Duodenal mucosa (tissue), 2 donors: Measurements from ENCODE around the gene HMX3.
"Not testable (repeated sequence)": the region's sequence is repeated elsewhere in the genome, so short reads cannot be mapped to it uniquely, and the experiment has no call there.

ENCODE experiments used
- H3K27ac ChIP-seq: one replicate; pipeline ENCODE4 v1.7.0; 2013; ENCODE audit warnings: low read depth, low read length
- H3K27me3 ChIP-seq, 2 donors: one replicate each; pipeline ENCODE4 v1.7.0; 2013; ENCODE audit warnings: low read length in 2 of 2, control low read depth in 1 of 2; ENCODE audit not compliant: insufficient read depth in 2 of 2, control insufficient read depth in 1 of 2
- H3K36me3 ChIP-seq, 2 donors: one replicate each; pipeline ENCODE4 v1.7.0; 2013; ENCODE audit warnings: low read length in 2 of 2, control low read depth in 1 of 2; ENCODE audit not compliant: insufficient read depth in 2 of 2, control insufficient read depth in 1 of 2
- H3K4me1 ChIP-seq, 2 donors: one replicate each; pipeline ENCODE4 v1.7.0; 2013; ENCODE audit warnings: low read length in 2 of 2, control low read depth in 1 of 2; ENCODE audit not compliant: insufficient read depth in 2 of 2, control insufficient read depth in 1 of 2
- H3K4me3 ChIP-seq, 2 donors: one replicate each; pipeline ENCODE4 v1.7.0; 2013; ENCODE audit warnings: low read length in 2 of 2, low read depth in 1 of 2
- H3K9ac ChIP-seq, 2 donors: one replicate each; pipeline ENCODE4 v1.7.0; 2013; ENCODE audit warnings: low read length in 2 of 2, low read depth in 1 of 2
- H3K9me3 ChIP-seq, 2 donors: one replicate each; pipeline ENCODE4 v1.7.0; 2013; ENCODE audit warnings: low read length in 2 of 2, control low read depth in 1 of 2; ENCODE audit not compliant: control insufficient read depth in 1 of 2

The HMX3 gene

DNA sequence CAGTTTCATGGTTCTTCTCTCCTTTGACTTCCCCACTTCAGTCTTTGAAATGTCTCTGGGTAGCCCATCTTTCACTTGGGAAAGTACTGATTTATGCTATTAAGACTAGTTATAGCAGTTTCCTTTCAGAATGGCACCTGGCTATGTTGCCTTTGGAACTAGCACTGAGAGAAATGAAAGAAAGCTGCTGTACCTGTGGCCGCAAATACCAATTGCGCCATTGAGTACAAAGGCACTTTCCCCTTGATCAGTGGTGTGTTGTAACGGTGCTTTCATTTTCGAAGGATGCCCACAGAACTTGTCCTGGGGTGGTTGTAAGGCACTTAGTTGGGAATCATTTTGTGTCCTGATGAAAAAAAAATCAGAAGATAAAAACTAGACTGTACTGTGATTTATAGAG is 35.2 kb downstream of the HMX3 start:
- Histone ChIP-seq H3K4me3 (no peak overlapping the region), H3K27me3 (no peaks in the 10 kb centered on the region), H3K27ac (no peak overlapping the region), H3K9ac (no peak overlapping the region), H3K4me1 (no peaks in the 10 kb centered on the region), H3K9me3 (no peaks in the 10 kb centered on the region), H3K36me3 (peaks cover 7 to 25% of the 10 kb centered on the region in 2 donors)

DNA sequence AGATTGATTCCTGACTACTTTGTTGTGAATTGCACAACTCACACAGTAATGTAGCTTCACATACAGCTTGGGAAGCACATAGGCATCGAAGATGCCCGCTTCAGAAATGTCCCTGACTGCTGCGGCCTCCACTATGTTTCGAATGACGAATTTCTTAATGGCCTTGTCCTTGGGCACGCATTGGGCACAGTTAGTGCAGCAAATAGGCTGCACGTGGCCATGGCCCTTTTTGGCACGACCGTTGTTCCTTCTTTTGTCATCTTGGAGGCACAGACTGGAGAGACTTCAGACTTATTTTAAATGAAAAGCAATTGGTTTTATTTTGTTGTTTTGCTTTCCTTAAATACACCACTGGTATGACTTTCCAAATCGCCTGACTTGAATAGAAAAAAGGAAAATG is 35.8 kb downstream of the HMX3 start:
- H3K9ac ChIP-seq, H3K27ac ChIP-seq, H3K9me3 ChIP-seq, H3K4me1 ChIP-seq, H3K27me3 ChIP-seq, H3K4me3 ChIP-seq: not testable (repeated sequence)
- H3K36me3 ChIP-seq = peaks cover 7 to 20% of the 10 kb centered on the region in 2 donors

DNA sequence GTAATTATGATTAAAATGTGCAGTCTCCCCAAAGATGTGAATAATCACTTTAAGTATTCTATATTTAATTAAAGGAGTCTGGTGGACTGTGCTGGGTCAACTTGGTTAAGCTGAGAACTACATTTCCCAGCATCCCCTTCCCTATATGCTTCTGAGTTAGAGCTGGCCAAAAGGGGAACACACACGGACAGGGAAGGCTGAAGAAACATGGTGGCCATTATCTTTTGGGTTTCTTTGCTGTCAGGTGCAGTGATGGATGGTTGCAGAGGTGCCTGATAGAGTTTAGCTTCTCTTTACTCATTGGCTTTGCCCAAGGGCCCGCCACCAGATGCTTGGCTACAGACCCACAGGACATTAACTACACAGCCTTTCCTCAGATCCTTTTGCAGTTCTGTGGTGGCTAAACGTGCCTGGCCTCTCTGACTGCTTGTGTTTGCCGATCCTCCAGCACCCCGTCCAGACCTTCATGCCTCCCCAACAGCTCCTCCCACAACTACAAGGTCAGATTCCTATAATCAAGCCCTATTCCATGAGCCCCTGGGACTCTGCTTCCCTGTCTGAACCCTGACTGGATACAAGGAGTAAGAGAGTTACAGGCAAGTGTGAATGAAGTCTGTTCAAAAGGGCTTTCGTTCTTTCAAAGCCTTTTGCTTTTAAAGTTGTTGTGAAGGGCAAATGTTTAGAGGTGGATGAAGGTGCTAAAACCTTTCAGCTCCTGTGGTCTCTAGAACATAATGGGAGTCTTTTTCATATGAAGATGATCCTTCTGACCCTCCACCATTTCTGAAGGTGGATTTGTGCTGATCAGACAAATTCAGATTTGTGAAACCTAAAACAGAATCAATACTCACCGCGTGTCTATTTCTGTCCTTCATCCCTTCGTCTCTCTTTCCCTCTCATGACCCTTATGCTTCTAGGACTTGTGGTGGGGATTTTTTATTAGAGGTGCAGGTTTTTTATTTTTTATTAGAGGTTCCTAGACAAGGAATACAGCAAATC is 39.9 kb downstream of the HMX3 start:
- Histone ChIP-seq H3K4me3 (no peak overlapping the region), H3K27me3 (no peaks in the 10 kb centered on the region), H3K9ac (no peak overlapping the region), H3K36me3 (peaks cover 4 to 6% of the 10 kb centered on the region in 2 donors), H3K4me1 (no peaks in the 10 kb centered on the region), H3K27ac (no peak overlapping the region), H3K9me3 (no peaks in the 10 kb centered on the region)

DNA sequence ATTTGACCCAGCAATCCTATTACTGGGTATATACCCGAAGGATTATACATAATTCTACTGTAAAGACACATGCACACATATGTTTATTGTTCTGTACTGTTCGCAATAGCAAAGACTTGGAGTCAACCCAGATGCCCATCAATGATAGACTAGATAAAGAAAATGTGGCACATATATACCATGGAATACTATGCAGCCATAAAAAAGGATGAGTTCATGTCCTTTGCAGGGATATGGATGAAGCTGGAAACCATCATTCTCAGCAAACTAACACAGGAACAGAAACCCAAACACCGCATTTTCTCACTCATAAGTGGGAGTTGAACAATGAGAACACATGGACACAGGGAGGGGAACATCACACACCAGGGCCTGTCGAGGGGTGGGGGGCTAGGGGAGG is 42.6 kb downstream of the HMX3 start:
- not testable (repeated sequence) for H3K4me1 ChIP-seq, H3K9me3 ChIP-seq, H3K27ac ChIP-seq, H3K27me3 ChIP-seq, H3K9ac ChIP-seq, H3K36me3 ChIP-seq, H3K4me3 ChIP-seq

DNA sequence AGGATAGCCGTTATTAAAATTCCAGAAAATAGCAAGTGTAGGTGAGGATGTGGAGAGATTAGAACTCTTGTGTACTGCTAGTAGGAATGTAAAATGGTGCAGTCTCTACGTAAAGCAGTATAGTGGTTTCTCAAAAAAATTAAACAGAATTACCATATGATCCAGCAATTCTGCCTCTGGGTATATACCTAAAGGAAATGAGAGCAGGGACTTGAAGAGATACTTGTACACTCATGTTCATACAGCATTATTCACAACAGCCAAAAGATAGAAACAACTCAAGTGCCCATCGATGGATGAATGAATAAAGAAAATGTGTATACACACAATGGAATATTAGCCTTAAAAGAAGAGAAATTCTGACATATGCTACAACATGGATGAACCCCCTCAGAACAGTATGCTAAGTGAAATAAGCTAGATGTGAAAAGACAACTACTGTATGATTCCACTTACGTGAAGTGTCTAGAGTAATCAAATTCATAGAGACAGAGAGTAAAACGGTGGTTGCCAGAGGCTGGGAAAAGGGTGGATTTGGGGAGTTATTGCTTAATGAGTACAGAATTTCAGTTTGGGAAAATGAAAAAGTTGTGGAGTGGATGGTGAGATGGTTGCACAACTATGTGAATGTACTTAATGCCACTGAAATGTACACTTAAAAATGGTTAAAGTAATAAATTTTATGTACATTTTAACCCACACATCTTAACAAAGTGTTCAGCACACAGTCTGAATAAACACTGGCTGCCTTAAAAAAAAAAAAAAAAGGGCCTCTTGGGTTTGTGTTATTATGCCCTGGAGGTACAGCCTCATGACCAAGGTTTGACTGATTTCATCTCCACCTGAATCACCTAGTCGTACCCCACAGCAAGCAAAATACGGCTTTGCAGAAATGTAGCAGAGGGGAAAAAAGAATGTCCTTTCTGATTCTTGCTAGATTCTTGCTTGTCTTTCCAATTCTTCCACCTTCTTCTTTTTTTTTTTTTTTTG is 44.6 kb downstream of the HMX3 start:
- Histone ChIP-seq H3K27me3 (no peaks in the 10 kb centered on the region), H3K4me1 (no peaks in the 10 kb centered on the region), H3K4me3 (no peak overlapping the region), H3K27ac (no peak overlapping the region), H3K9me3 (peaks cover 7 to 10% of the 10 kb centered on the region in 2 donors), H3K9ac (no peak overlapping the region), H3K36me3 (peaks cover 0 to 4% of the 10 kb centered on the region in 2 donors)

DNA sequence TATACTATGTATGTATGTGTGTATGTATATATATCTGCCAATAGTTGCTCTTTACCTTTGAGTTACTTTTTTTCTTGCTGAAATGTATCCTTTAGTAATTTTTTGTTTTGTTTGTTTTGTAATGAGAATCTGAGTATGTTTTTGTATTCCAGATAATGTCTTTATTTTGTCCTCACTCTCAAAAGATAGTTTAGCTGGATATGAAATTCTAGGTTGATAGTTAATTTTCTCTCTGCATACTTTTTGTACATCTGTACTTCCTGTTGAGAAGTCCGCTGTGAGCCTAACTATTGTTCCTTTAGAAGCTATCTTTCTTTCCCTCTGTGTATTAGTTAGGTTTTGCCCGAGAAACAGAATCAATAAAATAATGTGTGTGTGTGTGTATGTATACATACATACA is 48.0 kb downstream of the HMX3 start:
- peaks cover 7 to 13% of the 10 kb centered on the region in 2 donors for H3K9me3 ChIP-seq
- no peak overlapping the region for H3K27ac ChIP-seq
- H3K4me1 ChIP-seq = no peaks in the 10 kb centered on the region
- H3K4me3 ChIP-seq = no peak overlapping the region
- H3K9ac ChIP-seq = no peak overlapping the region
- no peaks in the 10 kb centered on the region for H3K27me3 ChIP-seq
- no peaks in the 10 kb centered on the region for H3K36me3 ChIP-seq

DNA sequence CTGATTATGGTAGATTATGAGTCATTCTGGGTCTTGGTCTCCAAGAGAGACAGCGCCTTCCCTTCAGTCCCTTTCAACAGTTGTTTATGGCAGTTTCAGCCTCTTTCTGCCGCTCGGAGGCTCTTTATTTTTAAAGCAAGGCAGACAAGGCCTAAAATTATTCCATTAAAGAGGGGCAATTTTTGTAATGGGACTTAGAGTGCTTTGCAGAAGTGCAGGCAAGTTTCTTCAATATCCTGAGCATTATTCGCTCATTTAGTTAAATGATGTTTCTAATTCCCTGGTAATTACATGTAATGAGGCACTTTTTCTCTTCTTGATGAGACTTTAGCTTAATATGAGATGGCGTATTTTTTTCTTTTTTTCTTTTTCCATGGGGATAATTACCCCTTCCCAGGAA is 52.0 kb downstream of the HMX3 start:
- Histone ChIP-seq H3K27ac (no peak overlapping the region), H3K4me3 (no peak overlapping the region), H3K9me3 (peaks cover 7 to 13% of the 10 kb centered on the region in 2 donors), H3K9ac (no peak overlapping the region), H3K36me3 (no peaks in the 10 kb centered on the region), H3K27me3 (no peaks in the 10 kb centered on the region), H3K4me1 (no peaks in the 10 kb centered on the region)
